ENCODE measurements around the gene OCA2.

DNA sequence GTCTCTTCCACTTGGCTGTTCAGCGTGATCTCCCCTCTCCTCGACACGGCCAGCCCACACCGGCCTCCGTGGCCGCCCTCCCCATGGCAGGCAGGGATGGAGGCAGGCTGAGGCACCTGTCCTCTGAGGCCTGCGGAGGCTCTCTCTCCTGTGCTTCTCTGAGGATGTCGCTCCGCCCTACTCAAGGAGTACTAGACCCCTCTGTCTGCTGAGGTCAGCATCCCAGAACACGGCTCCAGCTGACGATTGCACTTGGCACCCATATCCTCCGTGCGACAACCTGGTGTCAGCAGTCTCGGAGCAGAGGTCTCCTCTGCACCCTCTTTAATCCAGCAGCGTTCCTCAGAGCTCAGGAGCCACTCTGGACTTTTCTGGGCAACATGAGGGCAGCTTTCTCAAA lies 322.6 kb downstream of the OCA2 start:
- TF ChIP-seq CBX1 (IDR thresholded peaks at IDR 0.05; ENCODE audit: low read depth) (no peak), RFX5 (IDR thresholded peaks at IDR 0.05; ENCODE audit: low read depth, low read length) (no peak), SNRNP70 (IDR thresholded peaks at IDR 0.05; ENCODE audit: low read depth, low read length) (no peak), CHD2 (IDR thresholded peaks at IDR 0.05; ENCODE audit: low read depth, low read length) (no peak), KLF13 (CRISPR knock-in tag; IDR thresholded peaks at IDR 0.05) (no peak), FOXM1 (CRISPR knock-in tag; IDR thresholded peaks at IDR 0.05) (no peak), CBX5 (CRISPR knock-in tag; IDR thresholded peaks at IDR 0.05; ENCODE audit: borderline replicate concordance) (no peak), NR3C1 (CRISPR knock-in tag; IDR thresholded peaks at IDR 0.05) (no peak), SIN3A (IDR thresholded peaks at IDR 0.05; ENCODE audit: borderline replicate concordance, low read depth, low read length) (no peak), ZNF232 (CRISPR knock-in tag; IDR thresholded peaks at IDR 0.05; ENCODE audit: borderline replicate concordance) (no peak), ZNF282 (IDR thresholded peaks at IDR 0.05; ENCODE audit: partially characterized antibody) (no peak), ZNF879 (CRISPR knock-in tag; IDR thresholded peaks at IDR 0.05) (no peak), ASH2L (IDR thresholded peaks at IDR 0.05; ENCODE audit: insufficient read length, low read depth, low read length) (no peak)
- TF ChIP-seq, protein P1, sequence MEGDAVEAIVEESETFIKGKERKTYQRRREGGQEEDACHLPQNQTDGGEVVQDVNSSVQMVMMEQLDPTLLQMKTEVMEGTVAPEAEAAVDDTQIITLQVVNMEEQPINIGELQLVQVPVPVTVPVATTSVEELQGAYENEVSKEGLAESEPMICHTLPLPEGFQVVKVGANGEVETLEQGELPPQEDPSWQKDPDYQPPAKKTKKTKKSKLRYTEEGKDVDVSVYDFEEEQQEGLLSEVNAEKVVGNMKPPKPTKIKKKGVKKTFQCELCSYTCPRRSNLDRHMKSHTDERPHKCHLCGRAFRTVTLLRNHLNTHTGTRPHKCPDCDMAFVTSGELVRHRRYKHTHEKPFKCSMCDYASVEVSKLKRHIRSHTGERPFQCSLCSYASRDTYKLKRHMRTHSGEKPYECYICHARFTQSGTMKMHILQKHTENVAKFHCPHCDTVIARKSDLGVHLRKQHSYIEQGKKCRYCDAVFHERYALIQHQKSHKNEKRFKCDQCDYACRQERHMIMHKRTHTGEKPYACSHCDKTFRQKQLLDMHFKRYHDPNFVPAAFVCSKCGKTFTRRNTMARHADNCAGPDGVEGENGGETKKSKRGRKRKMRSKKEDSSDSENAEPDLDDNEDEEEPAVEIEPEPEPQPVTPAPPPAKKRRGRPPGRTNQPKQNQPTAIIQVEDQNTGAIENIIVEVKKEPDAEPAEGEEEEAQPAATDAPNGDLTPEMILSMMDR (CRISPR knock-in tag; IDR thresholded peaks at IDR 0.05), result no peak

Data from HepG2 (cell line).